ENCODE results near the gene LBHD1. TPM values are rescaled to one million over a fixed set of nuclear protein-coding genes. Genes with fewer than 3 reads are reported as not detected.
A peak's percentile ranks its signal among the peaks of the same experiment; 100 is the strongest.
"Not testable (repeated sequence)": the region's sequence is repeated elsewhere in the genome, so short reads cannot be mapped to it uniquely, and the experiment has no call there.

Gene LBHD1
- total RNA-seq, 1 experiment from 2014 or later, result 5.1 TPM

DNA sequence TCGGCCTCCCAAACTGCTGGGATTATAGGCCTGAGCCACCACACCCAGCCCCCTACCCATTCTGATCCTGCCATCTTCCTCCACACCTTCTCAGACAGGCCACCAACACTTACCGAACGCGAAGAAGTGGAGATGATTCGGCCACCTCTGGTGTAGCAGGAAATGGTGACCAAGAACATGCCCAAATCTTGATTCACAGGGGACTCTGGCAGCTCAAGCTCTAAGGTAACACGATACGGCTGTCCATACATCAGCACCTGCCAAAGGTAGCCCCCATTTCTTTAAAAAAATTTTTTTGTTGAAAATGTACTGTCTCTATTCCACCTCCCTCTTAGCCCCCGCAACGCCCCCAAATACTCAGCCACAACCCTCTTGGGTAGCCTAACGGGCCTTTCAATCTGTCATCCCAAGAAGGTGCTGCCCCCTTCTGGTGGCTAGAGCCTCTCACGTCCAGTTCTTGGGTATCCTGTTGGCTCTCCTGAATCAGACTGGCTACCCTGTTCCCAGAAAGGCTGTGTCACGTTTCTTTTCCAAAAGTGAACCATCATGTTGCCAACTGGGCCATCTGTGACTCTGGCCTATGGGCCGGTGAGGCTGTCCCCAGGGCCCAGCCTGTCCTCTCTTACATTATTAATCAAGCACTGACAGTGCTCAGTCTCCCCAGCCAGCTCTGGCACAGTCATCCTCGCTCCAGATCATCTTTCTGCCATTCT is 22.5 kb upstream of the LBHD1 start:
- DNase-seq (ENCODE audit: low spot score), result peak; percentile 70

DNA sequence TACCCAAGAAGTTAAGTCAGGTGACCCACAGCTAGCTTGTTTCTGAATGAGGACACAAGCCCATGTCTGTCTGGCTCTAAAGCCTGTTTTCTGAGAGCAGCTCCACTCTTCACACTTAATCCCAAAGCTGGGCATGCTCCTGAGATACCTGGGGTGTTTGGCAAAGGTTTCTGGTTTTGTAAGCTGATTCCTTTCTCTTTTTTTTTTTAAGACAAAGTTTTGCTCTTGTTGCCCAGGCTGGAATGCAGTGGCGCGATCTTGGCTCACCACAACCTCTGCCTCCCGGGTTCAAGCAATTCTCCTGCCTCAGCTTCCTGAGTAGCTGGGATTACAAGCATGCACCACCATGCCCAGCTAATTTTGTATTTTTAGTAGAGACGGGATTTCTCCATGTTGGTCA is 21.6 kb upstream of the LBHD1 start:
- DNase-seq (ENCODE audit: low spot score), result not testable (repeated sequence)

GRCh38 chr11:62689421-62690183 is 17.5 kb upstream of the LBHD1 start, which contains the start of gene LRRN4CL:
LRRN4CL (minus strand) TSS chr11:62689530; CDS start chr11:62688508, 1,022 bp downstream.
- DNase-seq (ENCODE audit: low spot score), result no peak

- no peak for DNase-seq (ENCODE audit: low spot score)
Observed at GRCh38 chr11:62688491-62688890, 16.4 kb upstream of the LBHD1 start.

DNA sequence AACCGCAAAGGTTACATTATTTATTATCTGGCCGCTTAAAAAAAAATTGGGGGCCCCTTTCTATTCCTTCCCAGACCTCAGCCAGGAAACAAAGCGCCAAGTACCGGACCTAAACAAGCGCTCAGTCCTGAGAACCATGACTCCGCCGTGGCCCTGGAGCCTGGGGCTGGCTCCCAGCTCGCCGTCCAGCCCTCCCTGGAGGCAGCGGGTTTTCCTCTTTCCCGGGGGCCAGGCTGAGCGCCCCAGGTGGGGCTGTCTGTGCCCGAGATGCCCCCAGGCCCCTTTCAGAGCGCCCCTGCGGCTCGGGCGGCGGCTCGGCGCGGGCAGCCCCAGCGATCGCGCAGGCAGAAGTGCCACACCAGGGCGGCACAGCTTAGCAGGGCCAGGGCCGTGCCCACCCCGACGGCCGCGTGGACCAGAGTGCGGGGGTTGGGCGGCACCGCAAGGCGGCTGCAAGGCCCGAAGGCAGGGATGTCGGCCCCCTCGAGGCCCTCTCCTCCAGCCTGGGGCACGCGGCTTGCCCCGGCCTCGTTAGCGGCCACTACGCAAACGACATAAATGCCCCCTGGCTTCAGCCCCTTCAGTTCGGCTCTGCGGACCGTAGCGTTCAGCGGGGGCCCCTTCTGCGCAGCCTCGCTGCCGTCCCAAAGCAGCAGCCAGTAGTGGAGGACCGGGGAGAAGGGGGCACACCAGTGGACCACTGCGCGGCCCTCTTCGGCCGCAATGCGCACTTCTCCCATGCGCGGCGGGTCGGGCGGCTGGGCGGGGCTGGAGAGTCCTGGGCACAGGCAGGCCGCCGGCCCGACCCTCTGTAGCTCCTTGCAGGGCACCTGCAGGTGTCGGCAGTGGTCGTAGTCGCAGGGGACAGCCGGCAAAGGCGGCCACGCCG is 15.7 kb upstream of the LBHD1 start:
- no peak for DNase-seq (ENCODE audit: low spot score)

DNA sequence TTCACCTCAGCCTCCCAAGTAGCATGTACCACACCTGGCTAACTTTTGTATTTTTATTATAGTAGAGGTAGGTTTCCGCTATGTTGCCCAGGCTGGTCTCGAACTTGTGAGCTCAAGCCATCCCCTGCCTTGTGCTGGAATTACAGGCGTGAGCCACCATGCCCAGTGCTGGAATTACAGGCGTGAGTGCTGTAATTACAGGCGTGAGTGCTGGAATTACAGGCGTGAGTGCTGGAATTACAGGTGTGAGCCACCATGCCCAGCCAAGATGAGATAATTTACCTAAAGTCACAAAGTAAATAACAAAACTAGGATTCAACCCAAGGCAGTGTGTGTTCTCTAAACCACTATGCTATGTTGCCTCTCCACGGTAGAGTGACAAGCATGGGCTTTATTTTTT is 10.5 kb upstream of the LBHD1 start:
- no peak for DNase-seq (ENCODE audit: low spot score)

DNA sequence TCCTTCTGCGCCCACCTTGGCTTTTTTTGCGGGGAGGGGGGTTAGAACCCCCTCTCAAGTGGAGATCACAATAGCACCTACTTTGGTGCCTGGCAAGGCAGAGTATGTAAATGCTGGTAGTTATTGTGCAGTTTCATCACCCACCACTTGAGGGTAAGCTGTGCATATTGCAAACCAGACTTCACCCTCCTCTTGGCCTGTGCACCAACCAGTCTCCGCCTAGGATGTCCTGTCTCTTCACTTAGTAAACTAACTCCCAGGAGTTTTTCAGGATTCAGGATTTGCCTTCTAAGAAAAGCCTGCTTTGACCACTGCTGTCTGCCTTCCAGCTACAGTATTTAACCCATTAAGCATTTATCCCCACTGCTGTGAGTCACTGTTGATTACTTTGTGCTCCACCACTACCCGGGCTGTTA is 8.8 kb upstream of the LBHD1 start:
- DNase-seq (ENCODE audit: low spot score), result peak; percentile 62

- peak; percentile 82 for DNase-seq (ENCODE audit: low spot score)
Observed at GRCh38 chr11:62678770-62679696, 7.0 kb upstream of the LBHD1 start, which contains the start of gene UBXN1. UBXN1 (minus strand) TSS chr11:62679073; CDS start chr11:62678923, 150 bp downstream.

- DNase-seq (ENCODE audit: low spot score), result no peak
Observed at GRCh38 chr11:62678433-62678769, 6.3 kb upstream of the LBHD1 start.

DNA sequence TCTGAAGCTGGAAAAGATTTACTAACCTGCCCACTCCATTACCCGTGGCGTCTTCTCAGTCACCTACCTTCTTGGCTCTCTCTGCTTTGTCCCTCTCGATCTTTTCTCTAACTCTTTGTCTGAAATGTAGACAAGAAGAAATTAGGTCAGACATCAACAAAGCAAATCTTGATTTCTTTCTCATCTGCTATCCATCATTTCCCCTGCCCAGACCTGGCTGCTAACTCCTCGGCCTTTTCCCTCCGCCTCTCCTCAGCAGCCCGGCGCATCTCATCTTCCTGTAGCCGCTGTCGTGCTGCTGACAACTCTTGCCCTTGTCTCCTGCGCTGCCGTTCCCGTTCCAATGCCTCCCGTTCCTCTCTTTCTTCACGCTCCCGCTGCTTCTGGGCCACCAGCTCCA is 5.6 kb upstream of the LBHD1 start:
- no peak for DNase-seq (ENCODE audit: low spot score)

GRCh38 chr11:62677156-62677555 is 5.1 kb upstream of the LBHD1 start:
- DNase-seq (ENCODE audit: low spot score), result no peak

- no peak for DNase-seq (ENCODE audit: low spot score)
Observed at GRCh38 chr11:62676698-62677097, 4.6 kb upstream of the LBHD1 start.

- DNase-seq (ENCODE audit: low spot score), result not testable (repeated sequence)
Observed at GRCh38 chr11:62675415-62675814, 3.3 kb upstream of the LBHD1 start.

- no peak for DNase-seq (ENCODE audit: low spot score)
Observed at GRCh38 chr11:62673196-62673525, 1.1 kb upstream of the LBHD1 start.

GRCh38 chr11:62671236-62671607 is 845 bp downstream of the LBHD1 start:
- no peak for DNase-seq (ENCODE audit: low spot score)

- DNase-seq (ENCODE audit: low spot score), result no peak
Observed at GRCh38 chr11:62669420-62670161, 2.5 kb downstream of the LBHD1 start.

DNA sequence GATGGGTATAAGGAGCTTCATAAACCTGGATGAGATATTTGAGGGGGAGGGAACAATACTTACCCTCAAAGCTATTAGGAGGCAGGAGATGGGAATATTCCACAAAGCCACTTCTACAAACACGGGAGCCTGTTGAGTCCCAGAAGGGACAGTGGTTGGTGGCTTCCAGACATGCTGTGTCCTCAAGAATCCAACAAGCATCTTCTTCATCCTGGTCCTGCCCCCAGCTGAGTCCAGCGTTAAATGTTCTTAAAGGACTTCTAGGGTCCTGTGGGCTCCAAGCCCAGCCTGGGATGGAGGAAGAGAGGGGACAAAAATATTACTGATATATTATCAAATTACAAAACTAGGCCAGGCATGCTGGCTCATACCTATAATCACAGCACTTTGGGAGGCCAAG is 4.6 kb downstream of the LBHD1 start:
- DNase-seq (ENCODE audit: low spot score), result no peak

DNA sequence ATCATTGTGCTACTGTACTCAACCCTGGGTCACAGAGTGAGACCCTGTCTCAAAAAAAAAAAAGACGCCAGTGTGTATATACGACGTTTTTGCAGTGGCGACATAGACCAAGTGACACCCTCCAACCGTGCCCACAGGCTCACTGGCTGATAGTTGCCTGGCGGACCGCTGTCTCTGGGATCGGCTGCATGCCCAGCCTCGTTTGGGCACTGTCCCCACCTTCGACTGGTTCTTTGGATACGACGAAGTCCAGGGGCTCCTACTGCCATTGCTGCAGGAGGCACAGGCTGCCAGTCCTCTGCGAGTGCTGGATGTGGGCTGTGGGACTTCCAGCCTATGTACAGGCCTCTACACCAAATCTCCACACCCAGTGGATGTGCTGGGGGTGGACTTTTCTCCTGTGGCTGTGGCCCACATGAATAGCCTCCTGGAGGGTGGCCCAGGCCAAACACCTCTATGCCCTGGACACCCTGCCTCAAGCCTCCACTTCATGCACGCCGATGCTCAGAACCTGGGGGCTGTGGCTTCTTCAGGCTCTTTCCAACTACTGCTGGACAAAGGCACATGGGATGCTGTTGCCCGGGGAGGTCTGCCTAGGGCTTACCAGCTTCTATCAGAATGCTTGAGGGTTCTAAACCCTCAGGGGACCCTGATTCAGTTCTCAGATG is 5.7 kb downstream of the LBHD1 start:
- no peak for DNase-seq (ENCODE audit: low spot score)

- DNase-seq (ENCODE audit: low spot score), result peak; percentile 48
Observed at GRCh38 chr11:62665599-62666258, 6.3 kb downstream of the LBHD1 start.

Data from H4 (cell line).